ENCODE measurements around the gene FGD3.

Gene FGD3

DNA sequence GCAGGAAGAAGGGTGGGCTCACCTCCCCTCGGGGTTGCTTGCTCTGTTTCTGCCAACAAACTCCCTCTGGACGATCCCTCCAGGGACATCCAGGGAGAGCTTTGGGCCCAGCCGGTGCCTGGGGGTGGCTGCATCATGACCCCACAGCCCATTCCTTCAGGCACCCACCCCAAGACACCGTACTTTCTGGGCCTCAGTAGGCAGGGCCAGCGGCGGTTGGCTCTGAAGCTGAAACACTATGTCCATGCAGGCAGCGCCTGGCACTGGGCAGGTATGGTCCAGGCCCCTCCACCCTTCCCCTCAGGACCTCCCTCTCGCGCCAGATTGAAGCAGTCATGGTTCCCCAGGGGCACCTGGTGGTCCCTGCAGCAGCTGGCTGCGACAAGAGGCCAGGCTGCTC, 92.7 kb downstream of the FGD3 start:
- TF ChIP-seq, protein P1, sequence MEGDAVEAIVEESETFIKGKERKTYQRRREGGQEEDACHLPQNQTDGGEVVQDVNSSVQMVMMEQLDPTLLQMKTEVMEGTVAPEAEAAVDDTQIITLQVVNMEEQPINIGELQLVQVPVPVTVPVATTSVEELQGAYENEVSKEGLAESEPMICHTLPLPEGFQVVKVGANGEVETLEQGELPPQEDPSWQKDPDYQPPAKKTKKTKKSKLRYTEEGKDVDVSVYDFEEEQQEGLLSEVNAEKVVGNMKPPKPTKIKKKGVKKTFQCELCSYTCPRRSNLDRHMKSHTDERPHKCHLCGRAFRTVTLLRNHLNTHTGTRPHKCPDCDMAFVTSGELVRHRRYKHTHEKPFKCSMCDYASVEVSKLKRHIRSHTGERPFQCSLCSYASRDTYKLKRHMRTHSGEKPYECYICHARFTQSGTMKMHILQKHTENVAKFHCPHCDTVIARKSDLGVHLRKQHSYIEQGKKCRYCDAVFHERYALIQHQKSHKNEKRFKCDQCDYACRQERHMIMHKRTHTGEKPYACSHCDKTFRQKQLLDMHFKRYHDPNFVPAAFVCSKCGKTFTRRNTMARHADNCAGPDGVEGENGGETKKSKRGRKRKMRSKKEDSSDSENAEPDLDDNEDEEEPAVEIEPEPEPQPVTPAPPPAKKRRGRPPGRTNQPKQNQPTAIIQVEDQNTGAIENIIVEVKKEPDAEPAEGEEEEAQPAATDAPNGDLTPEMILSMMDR (conservative IDR thresholded peaks at IDR 0.05; ENCODE audit: low read depth, low read length), result no peak
- H3K4me2 ChIP-seq, result no peak overlapping the region

DNA sequence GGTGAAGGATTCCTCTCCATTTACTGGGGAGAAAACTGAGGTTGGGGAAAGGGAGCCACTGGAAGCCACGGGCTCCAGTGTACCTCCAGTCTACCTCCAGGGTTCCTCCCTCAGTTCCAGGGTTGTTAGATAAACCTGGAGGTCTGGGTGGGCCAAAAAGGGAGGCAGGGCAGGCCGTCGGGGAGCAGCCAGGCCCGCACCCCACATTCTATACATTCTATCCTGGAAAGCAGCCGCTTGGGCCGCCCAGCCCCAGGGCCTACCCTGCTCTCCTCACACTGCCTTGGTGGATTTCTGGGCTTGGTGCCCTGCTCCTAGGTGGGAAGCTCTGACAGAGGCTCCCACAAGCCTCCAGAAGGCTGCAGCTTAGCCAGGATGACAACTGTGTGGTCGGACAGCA, 93.1 kb downstream of the FGD3 start:
- TF ChIP-seq, protein P1 (conservative IDR thresholded peaks at IDR 0.05; ENCODE audit: low read depth, low read length), result no peak
- no peaks in the 10 kb centered on the region for H4K20me1 ChIP-seq (ENCODE audit: insufficient read depth)
- H2AFZ ChIP-seq (ENCODE audit: low read depth), result no peak overlapping the region
- H3K27ac ChIP-seq, result no peak overlapping the region
- no peaks in the 10 kb centered on the region for H3K27me3 ChIP-seq (ENCODE audit: insufficient read depth, low read depth)
- H3K4me1 ChIP-seq (ENCODE audit: low read depth, poor library complexity, severe bottlenecking), result no peaks in the 10 kb centered on the region
- H3K4me2 ChIP-seq, result no peak overlapping the region
- H3K9ac ChIP-seq, result no peak overlapping the region
- no peak overlapping the region for H3K4me3 ChIP-seq (IDR thresholded peaks at IDR 0.05; ENCODE audit: insufficient read depth, low read depth, low read length)
- H3K79me2 ChIP-seq (ENCODE audit: insufficient read depth, low read depth), result no peaks in the 10 kb centered on the region
- H3K36me3 ChIP-seq (ENCODE audit: insufficient read depth), result no peaks in the 10 kb centered on the region

More for the DNA sequence above, 92.7 kb downstream of the FGD3 start:
- Histone ChIP-seq H3K4me1 (ENCODE audit: low read depth, poor library complexity, severe bottlenecking) (no peaks in the 10 kb centered on the region), H3K79me2 (ENCODE audit: insufficient read depth, low read depth) (no peaks in the 10 kb centered on the region), H2AFZ (ENCODE audit: low read depth) (no peak overlapping the region), H3K9ac (no peak overlapping the region), H3K27ac (no peak overlapping the region), H3K27me3 (ENCODE audit: insufficient read depth, low read depth) (no peaks in the 10 kb centered on the region), H3K4me3 (IDR thresholded peaks at IDR 0.05; ENCODE audit: insufficient read depth, low read depth, low read length) (no peak overlapping the region), H3K36me3 (ENCODE audit: insufficient read depth) (no peaks in the 10 kb centered on the region), H4K20me1 (ENCODE audit: insufficient read depth) (no peaks in the 10 kb centered on the region)

DNA sequence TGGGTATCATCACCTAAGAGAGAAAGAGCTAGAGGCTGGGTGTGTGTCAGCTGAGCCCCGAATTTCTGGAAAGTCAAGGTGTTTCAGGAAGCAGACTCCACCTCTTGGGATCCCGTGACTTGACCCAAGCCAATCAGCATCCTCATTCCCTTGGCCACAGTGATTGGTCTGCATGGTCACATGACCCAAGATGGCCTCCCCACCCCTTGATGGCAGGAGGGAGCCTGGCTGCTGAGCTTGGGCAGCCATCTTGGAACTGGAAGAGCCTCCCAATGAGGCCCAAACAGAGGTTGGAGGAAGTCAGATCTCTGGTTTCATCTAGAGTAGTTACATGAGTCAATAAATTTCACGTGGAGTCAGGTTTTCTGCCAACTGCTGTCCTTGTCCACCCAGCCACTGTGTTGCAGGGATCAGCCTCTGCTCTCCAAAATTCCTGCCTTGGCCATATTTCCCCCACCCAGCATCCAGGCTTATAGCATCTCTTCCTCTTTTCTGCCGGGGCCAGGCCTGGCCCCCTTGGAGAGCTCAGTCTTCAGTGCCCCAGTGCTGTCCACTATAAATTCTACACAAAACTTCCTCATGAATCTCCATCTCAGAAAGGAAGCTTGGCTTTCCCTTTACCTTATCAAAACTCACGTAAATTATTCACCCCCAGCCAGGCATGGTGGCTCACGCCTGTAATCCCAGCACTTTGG, 93.9 kb downstream of the FGD3 start:
- no peaks in the 10 kb centered on the region for H3K4me1 ChIP-seq (ENCODE audit: low read depth, poor library complexity, severe bottlenecking)
- H3K4me3 ChIP-seq (IDR thresholded peaks at IDR 0.05; ENCODE audit: insufficient read depth, low read depth, low read length), result no peak overlapping the region
- no peaks in the 10 kb centered on the region for H3K27me3 ChIP-seq (ENCODE audit: insufficient read depth, low read depth)
- H3K9ac ChIP-seq, result no peak overlapping the region
- TF ChIP-seq, protein P1 (conservative IDR thresholded peaks at IDR 0.05; ENCODE audit: low read depth, low read length), result no peak
- no peaks in the 10 kb centered on the region for H3K36me3 ChIP-seq (ENCODE audit: insufficient read depth)
- no peak overlapping the region for H3K4me2 ChIP-seq
- no peak overlapping the region for H3K27ac ChIP-seq
- H3K79me2 ChIP-seq (ENCODE audit: insufficient read depth, low read depth), result no peaks in the 10 kb centered on the region
- no peaks in the 10 kb centered on the region for H4K20me1 ChIP-seq (ENCODE audit: insufficient read depth)
- no peak overlapping the region for H2AFZ ChIP-seq (ENCODE audit: low read depth)

DNA sequence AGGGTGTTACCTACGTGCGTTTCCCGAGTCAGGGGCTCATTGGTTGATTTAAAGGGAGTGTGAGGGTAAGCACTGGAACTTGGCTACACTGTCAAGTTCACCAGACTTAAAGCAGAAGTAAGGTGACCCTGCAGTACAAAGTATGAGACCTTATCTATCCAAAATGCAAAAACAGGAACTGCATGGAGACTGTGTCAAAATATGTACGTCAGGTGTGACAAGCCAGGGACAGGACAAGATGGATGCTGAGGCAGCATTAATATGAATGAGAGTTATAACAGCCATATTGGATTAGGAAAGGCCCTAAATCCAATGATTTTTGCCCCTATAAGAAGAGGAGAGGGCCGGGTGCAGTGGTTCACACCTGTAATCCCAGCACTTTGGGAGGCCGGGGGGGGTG, 95.8 kb downstream of the FGD3 start:
- Histone ChIP-seq H3K79me2 (ENCODE audit: insufficient read depth, low read depth) (no peaks in the 10 kb centered on the region), H3K27me3 (ENCODE audit: insufficient read depth, low read depth) (no peaks in the 10 kb centered on the region), H3K27ac (no peak overlapping the region), H3K36me3 (ENCODE audit: insufficient read depth) (no peaks in the 10 kb centered on the region), H2AFZ (ENCODE audit: low read depth) (no peak overlapping the region), H3K4me3 (IDR thresholded peaks at IDR 0.05; ENCODE audit: insufficient read depth, low read depth, low read length) (no peak overlapping the region), H3K9ac (no peak overlapping the region), H4K20me1 (ENCODE audit: insufficient read depth) (no peaks in the 10 kb centered on the region), H3K4me1 (ENCODE audit: low read depth, poor library complexity, severe bottlenecking) (no peaks in the 10 kb centered on the region), H3K4me2 (no peak overlapping the region)
- TF ChIP-seq, protein P1 (conservative IDR thresholded peaks at IDR 0.05; ENCODE audit: low read depth, low read length), result no peak
